HG03432 (cell line): ENCODE data around the gene SGO1.

Source experiments
- ATAC-seq: cut with Tn5 transposase; IDR thresholded peaks from one replicate; pipeline ENCODE4 v1.9.1; 2021; ENCODE audit warnings: mild to moderate bottlenecking, moderate library complexity; ENCODE audit not compliant: unreplicated experiment

The SGO1 gene

DNA sequence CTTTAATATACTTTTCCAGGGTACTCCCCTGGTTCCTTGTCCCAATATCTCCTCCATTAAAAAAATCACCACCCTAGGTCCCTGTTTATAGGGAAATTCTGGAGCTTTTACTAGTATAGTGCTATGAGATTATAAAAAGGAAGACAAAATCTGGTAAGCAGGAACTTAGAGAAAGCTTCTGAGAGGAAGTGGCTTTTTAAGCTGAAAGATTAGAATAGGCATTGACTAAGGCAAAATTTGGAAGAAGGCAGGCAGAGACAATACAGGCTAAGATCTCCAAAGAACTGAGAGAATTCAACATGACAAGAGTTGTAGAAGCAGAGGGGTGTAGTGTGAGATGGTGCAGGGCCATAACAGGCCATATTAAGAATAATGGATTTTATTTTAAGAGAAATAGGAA, 25.8 kb downstream of the SGO1 start:
- no peak for ATAC-seq

DNA sequence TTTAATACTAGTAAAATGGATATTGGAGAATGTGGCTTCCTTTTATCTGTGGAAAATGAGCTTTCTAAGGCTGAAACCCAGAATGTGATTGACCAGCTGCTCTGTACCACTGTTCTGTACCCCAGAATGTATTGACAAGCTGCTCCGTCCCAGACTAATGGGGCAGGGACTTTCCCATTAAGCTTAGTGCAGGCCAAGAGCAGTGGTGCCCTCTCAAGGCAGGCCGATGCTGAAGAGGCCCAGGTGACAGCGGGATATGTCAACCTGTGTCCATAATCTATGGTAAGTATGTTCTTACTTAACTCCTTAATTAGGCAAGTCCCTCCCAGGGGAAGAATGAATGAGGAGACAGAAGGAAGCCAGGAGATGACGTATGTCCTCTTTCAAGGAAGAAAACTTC, 31.1 kb downstream of the SGO1 start:
- no peak for ATAC-seq

DNA sequence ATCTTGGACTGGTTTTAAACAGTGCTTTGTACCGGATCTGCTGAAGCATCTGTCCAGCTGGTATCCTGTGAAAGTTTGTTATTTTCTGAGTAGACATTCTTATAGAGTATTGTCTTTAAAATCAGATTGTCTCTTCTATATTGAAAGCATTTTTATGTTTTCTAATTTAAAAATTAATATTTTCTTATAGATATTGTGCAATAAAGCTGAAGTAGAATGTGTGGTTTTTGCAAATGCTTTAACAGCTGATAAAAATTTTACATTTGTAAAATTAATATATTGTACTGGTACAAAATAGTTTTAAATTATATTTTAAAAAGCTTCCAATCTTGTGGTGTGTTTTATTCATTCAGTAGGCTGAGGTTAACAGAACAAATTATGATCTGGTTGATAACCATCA, 31.9 kb downstream of the SGO1 start:
- ATAC-seq, result no peak

DNA sequence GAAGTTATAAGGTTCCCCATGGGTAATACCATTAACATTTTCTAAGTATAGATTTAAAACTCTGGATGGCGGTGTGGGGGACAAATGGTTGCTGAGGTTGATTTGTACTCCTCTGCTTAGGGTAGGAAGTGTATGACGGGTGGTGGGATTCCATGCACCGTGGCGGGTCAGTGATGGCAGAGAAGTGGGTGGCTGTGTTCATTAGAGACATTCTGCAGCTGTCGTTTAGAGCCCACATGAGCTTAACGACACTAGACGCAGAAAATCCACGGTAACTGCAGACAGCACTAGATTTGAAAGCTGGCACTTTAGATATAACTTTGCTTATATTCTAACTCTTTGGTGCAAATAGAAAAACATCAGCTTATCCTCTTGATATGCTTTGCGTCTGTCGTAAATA, 37.5 kb downstream of the SGO1 start:
- ATAC-seq, result no peak

DNA sequence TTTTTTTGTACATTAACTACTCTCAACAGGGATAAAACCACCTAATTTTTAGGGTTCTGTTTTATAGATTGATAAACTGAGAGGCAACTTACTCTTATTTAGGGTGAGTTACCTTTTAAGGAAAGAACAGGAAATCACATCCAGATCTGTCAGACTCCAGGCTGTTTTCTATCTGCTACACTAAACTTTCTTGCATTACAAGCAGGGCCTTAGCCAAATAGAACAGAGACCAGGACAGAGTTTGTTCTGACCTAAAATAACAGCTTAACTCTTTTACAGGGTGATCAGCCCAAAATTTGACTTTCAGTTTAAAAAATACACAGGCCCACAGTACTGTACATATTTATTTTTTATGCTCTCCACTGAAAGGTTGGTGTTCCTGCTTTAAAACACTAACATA, 38.6 kb downstream of the SGO1 start:
- ATAC-seq, result no peak

DNA sequence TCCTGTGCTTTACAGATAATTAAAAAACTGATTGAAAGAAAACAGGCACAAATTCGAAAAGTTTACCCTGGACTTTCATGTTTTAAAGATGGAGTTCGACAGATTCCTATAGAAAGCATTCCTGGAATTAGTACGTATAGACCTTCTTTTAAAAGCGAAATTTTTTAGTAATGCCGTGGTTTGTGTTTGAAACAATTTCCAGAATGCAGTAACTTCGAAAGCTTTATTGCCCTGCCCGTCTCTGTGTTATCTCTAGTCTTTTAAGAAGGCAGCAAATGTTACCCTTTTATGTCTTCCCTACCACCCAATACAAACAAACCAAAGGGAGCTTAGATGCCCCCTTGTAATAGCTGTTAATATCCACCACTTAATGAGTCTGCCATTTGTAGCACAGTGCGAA, 39.7 kb downstream of the SGO1 start:
- no peak for ATAC-seq

DNA sequence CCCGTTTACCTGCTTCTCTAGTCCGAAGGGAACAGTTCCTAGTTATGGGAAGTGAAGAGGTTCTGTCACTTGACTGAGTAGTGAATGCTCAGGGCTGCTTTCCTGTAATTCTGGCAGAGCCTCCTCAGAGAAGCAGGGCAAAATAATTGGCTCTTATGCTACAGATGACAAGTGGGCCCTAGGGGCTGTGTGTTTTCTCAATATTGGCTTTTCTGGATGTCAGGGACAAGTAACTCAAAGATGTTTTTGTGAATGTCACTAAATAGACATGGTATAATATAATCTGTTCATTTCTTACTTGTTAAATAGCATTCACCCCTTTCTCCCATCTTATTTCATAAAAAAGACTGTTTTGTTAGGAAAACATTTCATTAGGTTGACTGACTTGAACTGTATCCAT, 40.1 kb downstream of the SGO1 start:
- no peak for ATAC-seq

DNA sequence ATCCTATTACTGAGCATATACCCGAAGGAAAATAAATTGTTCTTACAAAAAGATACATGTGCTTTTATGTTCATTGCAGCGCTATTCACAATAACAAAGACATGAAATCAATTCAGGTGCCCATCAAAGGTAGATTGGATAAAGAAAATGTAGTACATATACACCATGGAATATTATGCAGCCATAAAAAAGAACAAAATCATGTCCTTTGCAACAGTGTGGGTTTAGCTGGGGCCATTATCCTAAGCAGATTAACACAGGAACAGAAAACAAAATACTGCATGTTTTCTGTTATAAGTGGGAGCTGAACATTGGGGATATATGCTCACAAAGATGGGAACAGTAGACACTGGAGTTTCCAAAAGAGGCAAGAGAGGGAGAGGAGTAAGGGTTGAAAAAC, 42.5 kb downstream of the SGO1 start:
- ATAC-seq, result no peak

DNA sequence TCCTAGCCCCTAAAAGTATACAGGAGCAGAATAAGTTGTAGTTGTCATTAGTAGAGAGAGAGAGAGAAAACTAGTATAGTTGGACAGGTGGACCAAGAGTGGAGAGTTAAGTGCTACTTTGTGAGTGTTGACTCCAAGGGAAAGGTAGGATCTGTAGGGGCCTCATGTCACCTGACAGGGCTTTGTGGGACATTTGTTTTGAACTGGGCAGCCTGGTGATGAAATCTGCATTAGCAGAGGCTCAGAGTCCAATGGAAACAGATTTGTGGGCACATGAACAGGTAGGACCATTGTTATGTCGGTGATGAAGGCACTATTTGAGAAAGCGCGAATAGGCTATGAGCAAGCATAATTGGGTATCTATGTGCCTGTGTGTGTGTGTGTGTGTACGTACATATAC, 43.5 kb downstream of the SGO1 start:
- no peak for ATAC-seq

DNA sequence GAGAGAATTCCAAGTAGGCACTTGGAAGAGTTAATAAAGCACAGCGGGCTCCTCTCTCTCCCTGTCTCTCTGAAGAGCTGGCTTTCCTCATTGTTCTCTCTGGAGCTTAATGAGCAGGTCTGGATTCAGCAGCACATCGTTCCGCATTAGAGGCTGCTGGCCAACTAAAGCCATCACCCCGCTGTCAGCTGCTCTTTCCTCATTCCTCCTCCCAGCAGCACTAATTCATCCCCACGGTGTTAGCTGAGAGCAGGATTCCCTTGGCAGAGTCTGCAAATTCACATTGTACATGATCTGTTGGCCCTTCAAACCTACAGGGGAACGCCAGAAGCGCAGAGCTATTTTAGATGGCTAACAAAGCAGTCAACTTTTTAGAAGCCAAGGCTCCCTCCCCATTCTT, 44.2 kb downstream of the SGO1 start:
- ATAC-seq, result no peak

DNA sequence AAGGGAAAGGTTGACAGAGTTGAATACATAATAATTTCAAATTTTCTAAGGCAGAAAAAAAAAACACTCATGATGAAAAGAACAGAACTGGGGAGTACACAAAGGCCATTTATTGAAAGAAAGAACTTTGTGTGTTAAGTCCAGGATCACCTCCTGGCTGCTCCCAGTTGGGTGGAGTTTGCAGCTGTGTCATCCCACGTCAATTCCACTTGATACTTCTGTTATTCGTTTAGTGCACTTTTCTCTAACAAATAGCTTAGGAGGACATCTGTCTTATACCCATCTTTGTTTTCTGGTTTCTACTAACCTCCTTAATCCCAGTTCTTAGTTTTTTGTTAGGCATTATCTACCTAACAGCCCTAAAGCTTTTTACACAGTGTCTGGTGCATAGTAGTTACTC, 44.7 kb downstream of the SGO1 start:
- ATAC-seq, result no peak

DNA sequence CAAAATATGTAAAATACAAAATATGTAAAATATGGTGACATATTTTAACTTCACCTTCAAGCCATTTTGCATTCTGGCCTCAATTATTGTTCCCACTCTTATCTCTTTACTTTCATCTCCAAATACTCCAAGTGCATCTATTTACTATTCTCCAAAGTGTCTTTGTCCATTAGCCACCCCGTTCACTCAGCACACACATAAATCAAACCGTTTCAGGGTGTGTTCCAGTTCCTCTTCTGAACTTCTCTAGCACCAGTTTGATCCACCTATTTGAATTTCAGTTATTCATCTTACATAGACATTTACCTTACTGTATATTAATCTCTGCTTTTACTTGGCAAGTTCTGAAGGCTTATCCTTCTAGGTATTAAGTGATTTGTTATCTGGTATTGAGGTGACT, 45.1 kb downstream of the SGO1 start:
- no peak for ATAC-seq

DNA sequence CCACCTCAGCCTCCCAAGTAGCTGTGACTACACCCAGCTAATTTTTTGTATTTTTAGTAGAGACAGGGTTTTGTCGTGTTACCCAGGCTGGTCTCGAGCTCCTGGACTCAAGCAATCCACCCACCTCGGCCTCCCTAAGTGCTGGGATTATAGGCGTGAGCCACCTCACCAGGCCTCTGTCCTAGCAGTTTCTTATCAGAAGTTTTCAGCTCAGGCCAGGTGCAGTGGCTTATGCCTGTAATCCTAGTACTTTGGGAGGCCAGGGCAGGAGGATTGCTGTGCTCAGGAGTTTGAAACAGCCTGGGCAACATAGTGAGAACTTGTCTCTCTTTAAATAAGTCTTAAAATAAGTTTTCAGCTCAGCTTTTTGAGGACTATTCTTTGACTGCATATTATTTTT, 48.4 kb downstream of the SGO1 start:
- ATAC-seq, result no peak

DNA sequence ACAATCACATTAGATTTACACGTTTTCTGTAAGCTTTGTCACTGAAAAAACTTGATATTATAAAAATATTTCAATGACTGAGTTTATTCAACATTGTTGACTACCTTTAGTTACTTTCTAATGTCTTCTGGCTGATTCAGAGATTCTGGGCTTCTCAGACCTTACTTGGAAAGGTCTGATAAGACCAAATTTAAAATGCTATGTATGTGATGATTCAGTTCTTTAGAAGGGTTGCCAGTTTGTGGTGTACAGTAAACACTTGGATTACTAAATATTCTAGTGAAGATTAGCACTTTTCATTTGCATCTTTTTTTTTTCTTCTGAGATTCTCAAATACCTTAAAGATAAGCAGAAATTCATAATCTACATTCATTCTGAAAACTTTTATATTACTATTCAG, 49.8 kb downstream of the SGO1 start:
- no peak for ATAC-seq

DNA sequence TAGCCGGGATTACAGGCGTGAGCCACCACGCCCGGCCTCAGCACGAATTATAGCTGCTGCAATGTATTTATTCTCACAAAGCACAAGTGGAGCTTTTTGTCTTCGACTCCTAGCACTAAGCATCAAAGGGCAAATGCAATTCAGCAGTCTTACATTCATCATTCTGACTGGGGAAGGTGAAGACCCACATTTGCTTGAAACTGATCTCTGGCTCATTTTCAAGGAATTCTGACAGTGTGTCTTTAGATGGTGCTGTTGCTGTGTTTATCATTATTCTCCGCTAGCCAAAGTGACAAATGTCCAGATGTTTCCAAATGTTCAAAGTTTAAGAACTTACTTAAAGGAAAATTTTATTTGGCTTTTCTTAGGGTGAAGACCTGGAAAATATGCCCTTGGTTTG, 55.9 kb downstream of the SGO1 start:
- no peak for ATAC-seq

DNA sequence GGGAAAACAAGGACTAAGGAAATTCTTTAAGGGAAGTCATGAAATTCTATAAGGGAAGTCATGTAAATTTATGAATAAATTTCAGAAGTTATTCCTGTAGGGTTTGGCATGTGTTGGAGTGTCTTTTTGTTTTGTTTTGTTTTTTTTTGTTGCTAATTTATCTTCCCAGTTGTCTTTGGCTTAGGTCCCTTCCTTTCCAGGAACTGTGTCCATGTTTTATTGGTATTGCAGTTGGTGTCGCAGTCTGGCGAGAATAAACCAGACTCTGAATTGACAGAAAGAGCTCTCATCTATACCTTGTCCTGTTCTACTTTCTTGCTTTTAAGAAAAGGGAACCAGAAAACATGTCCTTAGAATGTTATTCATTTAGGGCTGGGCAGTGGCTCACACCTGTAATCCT, 57.6 kb downstream of the SGO1 start:
- ATAC-seq, result no peak

DNA sequence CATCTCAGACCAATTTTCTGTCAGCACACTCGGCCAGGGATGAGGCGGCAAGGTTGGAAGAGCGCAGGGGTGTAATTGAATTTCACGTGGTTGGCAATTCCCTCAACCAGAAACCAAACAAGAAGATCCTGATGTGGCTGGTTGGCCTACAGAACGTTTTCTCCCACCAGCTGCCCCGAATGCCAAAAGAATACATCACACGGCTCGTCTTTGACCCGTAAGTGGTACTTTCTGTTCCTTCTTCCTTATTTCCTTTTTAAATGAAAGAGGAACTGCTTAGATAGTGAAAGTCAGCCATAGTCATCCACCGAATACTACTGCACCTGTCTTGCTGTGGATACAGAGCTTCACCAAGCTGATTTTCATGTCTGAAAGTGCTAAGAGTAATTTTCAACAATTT, 60.1 kb downstream of the SGO1 start:
- ATAC-seq, result peak; percentile 100

DNA sequence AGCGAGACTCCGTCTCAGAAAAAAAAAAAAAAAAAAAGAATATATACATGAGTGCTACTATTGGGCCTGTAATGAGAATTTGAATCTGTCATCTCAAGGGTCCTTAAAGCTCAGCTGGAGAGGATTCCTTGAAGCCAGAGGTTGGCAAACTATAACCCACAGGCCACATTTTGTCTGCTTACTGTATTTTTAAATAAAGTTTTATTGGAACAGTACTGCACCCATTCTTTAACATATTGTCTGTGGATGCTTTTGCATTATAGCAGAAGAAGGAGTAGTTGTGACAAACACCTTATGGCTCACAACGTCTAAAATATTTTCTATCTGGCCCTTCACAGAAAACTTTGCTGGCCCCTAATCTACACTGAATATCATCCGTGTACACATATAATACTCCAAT, 60.7 kb downstream of the SGO1 start:
- no peak for ATAC-seq

DNA sequence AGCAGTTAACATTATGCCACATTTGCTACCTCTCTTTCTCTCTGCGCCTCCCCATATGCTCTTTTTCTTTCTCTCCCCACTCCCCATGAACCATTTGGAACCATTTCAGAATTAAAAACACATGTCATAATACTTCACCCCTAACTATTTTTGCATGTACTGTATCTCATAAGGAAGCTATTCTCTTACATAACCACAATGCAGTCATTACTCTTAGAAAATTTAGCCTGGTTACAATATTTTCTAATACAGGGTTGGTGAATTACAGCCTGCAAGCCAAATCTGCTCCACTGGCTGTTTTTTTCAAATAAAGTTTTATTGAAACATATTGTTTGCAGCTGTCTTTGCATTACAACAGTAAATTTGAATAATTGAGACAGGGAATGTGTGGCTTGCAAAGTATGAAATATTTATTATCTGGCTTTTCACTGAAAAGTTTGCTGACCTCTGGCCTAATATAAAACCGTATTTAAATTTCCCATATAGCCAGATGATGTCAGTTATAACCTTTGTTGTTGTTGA, 62.8 kb downstream of the SGO1 start:
- ATAC-seq, result no peak

DNA sequence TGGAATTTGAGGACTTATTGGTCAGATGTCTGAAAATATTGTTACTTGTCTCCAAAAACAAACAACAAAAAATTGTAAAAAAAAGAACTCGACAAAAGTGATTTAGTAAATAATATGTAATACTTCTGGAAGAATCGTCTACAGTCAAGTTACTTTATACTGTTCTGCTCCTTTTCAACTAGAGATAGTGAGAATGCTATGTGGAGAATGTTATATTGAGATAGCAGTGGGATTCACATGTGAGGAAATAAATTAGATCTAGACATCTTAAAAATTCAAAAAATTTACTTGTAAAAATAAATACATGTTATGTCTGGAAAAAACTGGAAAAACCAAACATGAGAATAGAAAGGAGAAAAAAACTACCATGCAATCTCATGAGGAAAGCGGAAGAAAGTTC, 64.9 kb downstream of the SGO1 start:
- ATAC-seq, result no peak
